B cell (primary cell): ENCODE data around the gene OR6J1. TPM values are rescaled to one million over a fixed set of nuclear protein-coding genes. Genes with fewer than 3 reads are reported as not detected.

Experiments used
- ATAC-seq: fragments of 200-7000 bp; cut with Tn5 transposase; one replicate; pipeline ENCODE4 v1.10.0; 2021; ENCODE audit warnings: low read depth, mild to moderate bottlenecking, moderate number of reproducible peaks, moderate library complexity
- CTCF ChIA-PET: fragments of 350-600 bp; sonication (Branson Sonifier 250); formaldehyde crosslinking; loops from one replicate; lab custom pipeline; 2021; ENCODE audit warnings: antibody characterized with exemption, inconsistent platforms; lab: Charles Lee
- POLR2A ChIA-PET: fragments of 350-600 bp; sonication (Branson Sonifier 250); formaldehyde crosslinking; loops from one replicate; lab custom pipeline; 2021; ENCODE audit warnings: antibody characterized with exemption; lab: Charles Lee
- DNase-seq: peaks from one replicate; pipeline ENCODE4 v3.0.0; 2013
- H2AFZ ChIP-seq: 2 replicates; pipeline ENCODE4 v1.6.1; 2012; ENCODE audit warnings: mild to moderate bottlenecking, low read depth, low read length; ENCODE audit not compliant: insufficient read depth, poor library complexity, severe bottlenecking
- H3K27ac ChIP-seq, 2 donors: 1 replicate in 1 of 2; 2 replicates in 1 of 2; pipeline ENCODE4 v1.5.1; 2012 to 2013; ENCODE audit warnings: low read length in 2 of 2, mild to moderate bottlenecking in 2 of 2, moderate library complexity in 1 of 2
- H3K27me3 ChIP-seq, 4 experiments: fragments of 200-600 bp in 1 of 4; sonication (generic) in 1 of 4; replicated peaks in 1 of 4; 1 replicate in 2 of 4; 2 replicates in 2 of 4; pipeline versions ENCODE4 v1.6.1 to v1.7.0; 2013 to 2016; ENCODE audit warnings: low read length in 3 of 4, mild to moderate bottlenecking in 2 of 4, mixed read lengths in 1 of 4, moderate library complexity in 1 of 4; ENCODE audit not compliant: insufficient read depth in 4 of 4, control insufficient read depth in 3 of 4; ENCODE audit errors: control extremely low read depth in 1 of 4
- H3K36me3 ChIP-seq, 2 experiments: replicated peaks in 1 of 2; 1 replicate in 1 of 2; 2 replicates in 1 of 2; pipeline versions ENCODE4 v1.6.1 to v1.7.1; 2013; ENCODE audit warnings: low read length in 1 of 2; ENCODE audit not compliant: insufficient read depth in 2 of 2, control insufficient read depth in 1 of 2; ENCODE audit errors: control extremely low read depth in 1 of 2, extremely low read depth in 1 of 2
- H3K4me1 ChIP-seq, 2 donors: fragments of 200-600 bp in 1 of 2; sonication (generic) in 1 of 2; 1 replicate in 1 of 2; 2 replicates in 1 of 2; pipeline versions ENCODE4 v1.5.1 to v1.6.1; 2013 to 2017; ENCODE audit warnings: low read length in 2 of 2; ENCODE audit not compliant: control insufficient read depth in 2 of 2, insufficient read depth in 2 of 2
- H3K4me2 ChIP-seq: replicated peaks from 2 replicates; pipeline ENCODE3; 2012; ENCODE audit warnings: mild to moderate bottlenecking, low read depth, low read length; ENCODE audit not compliant: poor library complexity, severe bottlenecking
- H3K4me3 ChIP-seq, 5 experiments: fragments of 200-600 bp in 1 of 5; sonication (generic) in 1 of 5; 1 replicate in 3 of 5; 2 replicates in 2 of 5; pipeline versions ENCODE4 v1.5.1 to v1.7.0; 2011 to 2016; ENCODE audit warnings: low read length in 4 of 5, mild to moderate bottlenecking in 4 of 5, low read depth in 2 of 5, control low read depth in 1 of 5, moderate library complexity in 1 of 5; ENCODE audit not compliant: insufficient read depth in 1 of 5; ENCODE audit errors: control extremely low read depth in 1 of 5, extremely low read depth in 1 of 5
- H3K79me2 ChIP-seq: fragments of 200-600 bp; sonication (generic); one replicate; pipeline ENCODE4 v1.6.0; 2016; ENCODE audit warnings: low read length; ENCODE audit not compliant: control insufficient read depth, insufficient read depth
- H3K9ac ChIP-seq: fragments of 200-600 bp; sonication (generic); 2 replicates; pipeline ENCODE4 v1.6.1; 2017; ENCODE audit warnings: mild to moderate bottlenecking, low read length, moderate library complexity
- H3K9me3 ChIP-seq, 3 donors: one replicate each; pipeline versions ENCODE4 v1.6.1 to v1.7.1; 2013; ENCODE audit warnings: low read length in 2 of 3; ENCODE audit not compliant: control insufficient read depth in 2 of 3, insufficient read depth in 1 of 3; ENCODE audit errors: control extremely low read depth in 1 of 3
- H4K20me1 ChIP-seq: 2 replicates; pipeline ENCODE4 v1.6.0; 2012; ENCODE audit warnings: mild to moderate bottlenecking, low read length; ENCODE audit not compliant: insufficient read depth, control insufficient read depth, poor library complexity, severe bottlenecking
- H3K27ac Mint-ChIP-seq: one replicate; pipeline ENCODE4 v1.8.0; 2021; ENCODE audit warnings: mixed read lengths
- H3K27me3 Mint-ChIP-seq: one replicate; pipeline ENCODE4 v1.8.0; 2021; ENCODE audit warnings: mixed read lengths
- H3K4me1 Mint-ChIP-seq: one replicate; pipeline ENCODE4 v1.8.0; 2021; ENCODE audit warnings: mixed read lengths
- H3K4me3 Mint-ChIP-seq: one replicate; pipeline ENCODE4 v1.8.0; 2021; ENCODE audit warnings: mixed read lengths
- H3K9me3 Mint-ChIP-seq: one replicate; pipeline ENCODE4 v1.8.0; 2022; ENCODE audit warnings: mixed read lengths; ENCODE audit not compliant: insufficient read depth
- EZH2 ChIP-seq: IDR thresholded peaks from 2 replicates; pipeline ENCODE4 v1.6.1; 2012; ENCODE audit warnings: borderline replicate concordance, low read depth, mild to moderate bottlenecking, moderate library complexity, low read length; ENCODE audit not compliant: insufficient read depth, poor library complexity, severe bottlenecking
- WGBS: methylation state at CpG from one replicate; pipeline ENCODE4 v1.1.5; 2013; ENCODE audit warnings: missing lambda C conversion rate; ENCODE audit not compliant: insufficient coverage; 5-methylcytosine and 5-hydroxymethylcytosine counted together
- intact Hi-C: fragments of 100-400 bp; cut with micrococcal nuclease; formaldehyde crosslinking; loops from one replicate; pipeline ENCODE4 v1.10.0; 2022
- polyA plus RNA-seq: library from polyadenylated mRNA; depleted of rRNA; stranded (reverse); fragments of >200 nt; gene quantifications from 2 replicates; pipeline ENCODE4 v1.2.3, GENCODE V29; 2012
- total RNA-seq, 2 donors: library from RNA; stranded (reverse); fragments of 120-200 nt in 1 of 2; gene quantifications; 1 replicate in 1 of 2; 2 replicates in 1 of 2; pipeline versions ENCODE4 v1.2.3 to v1.2.4, GENCODE V29; 2013 to 2022
- TF ChIP-seq, protein P1 (sequence below): fragments of 200-600 bp; IDR thresholded peaks from one replicate; pipeline ENCODE4 v1.8.0; 2022; ENCODE audit warnings: antibody characterized with exemption, mild to moderate bottlenecking

Gene OR6J1
- total and polyA plus RNA-seq, 2 donors (not counting 1 experiment from before 2014, with no cell fraction given), result not detected

- Mint-ChIP-seq H3K9me3 (no peaks in the 10 kb centered on the region), H3K4me3 (no peak overlapping the region), H3K27ac (no peak overlapping the region), H3K27me3 (no peaks in the 10 kb centered on the region), H3K4me1 (peaks cover 24% of the 10 kb centered on the region)
- Histone ChIP-seq H3K27me3 (no peaks in the 10 kb centered on the region), H3K4me1 (peaks cover 10 to 15% of the 10 kb centered on the region in 2 donors), H3K9me3 (no peaks in the 10 kb centered on the region), H3K27ac (no peak overlapping the region), H3K36me3 (peaks cover 0 to 60% of the 10 kb centered on the region in 2 experiments), H4K20me1 (no peaks in the 10 kb centered on the region), H3K4me3 (no peak overlapping the region), H3K9ac (no peak overlapping the region), H3K79me2 (peaks cover 18% of the 10 kb centered on the region), H3K4me2 (no peak overlapping the region), H2AFZ (no peak overlapping the region)
- TF ChIP-seq, protein P1, sequence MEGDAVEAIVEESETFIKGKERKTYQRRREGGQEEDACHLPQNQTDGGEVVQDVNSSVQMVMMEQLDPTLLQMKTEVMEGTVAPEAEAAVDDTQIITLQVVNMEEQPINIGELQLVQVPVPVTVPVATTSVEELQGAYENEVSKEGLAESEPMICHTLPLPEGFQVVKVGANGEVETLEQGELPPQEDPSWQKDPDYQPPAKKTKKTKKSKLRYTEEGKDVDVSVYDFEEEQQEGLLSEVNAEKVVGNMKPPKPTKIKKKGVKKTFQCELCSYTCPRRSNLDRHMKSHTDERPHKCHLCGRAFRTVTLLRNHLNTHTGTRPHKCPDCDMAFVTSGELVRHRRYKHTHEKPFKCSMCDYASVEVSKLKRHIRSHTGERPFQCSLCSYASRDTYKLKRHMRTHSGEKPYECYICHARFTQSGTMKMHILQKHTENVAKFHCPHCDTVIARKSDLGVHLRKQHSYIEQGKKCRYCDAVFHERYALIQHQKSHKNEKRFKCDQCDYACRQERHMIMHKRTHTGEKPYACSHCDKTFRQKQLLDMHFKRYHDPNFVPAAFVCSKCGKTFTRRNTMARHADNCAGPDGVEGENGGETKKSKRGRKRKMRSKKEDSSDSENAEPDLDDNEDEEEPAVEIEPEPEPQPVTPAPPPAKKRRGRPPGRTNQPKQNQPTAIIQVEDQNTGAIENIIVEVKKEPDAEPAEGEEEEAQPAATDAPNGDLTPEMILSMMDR, result no peak
- TF ChIP-seq EZH2, result no peak
- ChIA-PET CTCF (interaction anchor here (0.8 to 2.0 kb wide), 2 partner anchors 33 to 370 kb away, joined by 4 to 5 read pairs; no protein-coding TSS in a partner anchor), POLR2A (interaction anchor here (0.5 kb wide), 1 partner anchor 284 kb away, joined by 3 read pairs; no protein-coding TSS in a partner anchor)
- no peak for ATAC-seq
- no peak for DNase-seq
- intact Hi-C loops, result no loop called here
Observed at GRCh38 chr14:22602862-22603261, 41.3 kb downstream of the OR6J1 start.

DNA sequence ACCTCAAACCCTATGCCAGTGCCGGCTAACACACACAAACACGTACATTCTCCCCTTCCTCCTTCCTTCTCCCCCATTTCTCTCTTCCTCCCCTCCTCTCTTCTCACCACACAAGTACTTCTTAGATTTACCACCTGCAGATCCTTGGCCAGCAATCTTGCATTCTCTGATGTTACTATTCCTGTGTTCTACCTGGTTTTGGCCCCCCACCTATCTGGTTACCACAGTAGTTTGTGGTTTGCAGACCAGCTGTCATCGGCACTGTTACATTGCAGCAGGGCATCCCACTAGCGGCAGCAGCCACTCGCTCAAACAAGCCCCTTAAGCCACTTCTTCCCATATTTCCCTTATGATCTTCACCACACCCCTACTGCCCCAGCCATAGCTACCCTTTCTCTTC is 42.2 kb downstream of the OR6J1 start:
- H3K79me2 ChIP-seq, result peaks cover 18% of the 10 kb centered on the region
- peaks cover 15 to 22% of the 10 kb centered on the region in 2 donors for H3K4me1 ChIP-seq
- H3K36me3 ChIP-seq, result peaks cover 0 to 52% of the 10 kb centered on the region in 2 experiments
- H3K9me3 ChIP-seq, result no peaks in the 10 kb centered on the region
- intact Hi-C loops, result no loop called here
- 68% methylated on average over 5 of the region's 5 CpGs for WGBS
- TF ChIP-seq EZH2, result no peak
- TF ChIP-seq, protein P1, result no peak
- peaks cover 28% of the 10 kb centered on the region for H3K4me1 Mint-ChIP-seq
- no peaks in the 10 kb centered on the region for H3K27me3 Mint-ChIP-seq
- no peak overlapping the region for H2AFZ ChIP-seq
- no peak overlapping the region for H3K4me3 ChIP-seq
- no peak overlapping the region for H3K27ac Mint-ChIP-seq
- H3K9ac ChIP-seq, result no peak overlapping the region
- H3K4me2 ChIP-seq, result no peak overlapping the region
- no peaks in the 10 kb centered on the region for H4K20me1 ChIP-seq
- no peaks in the 10 kb centered on the region for H3K27me3 ChIP-seq
- no peak overlapping the region for H3K4me3 Mint-ChIP-seq
- no peaks in the 10 kb centered on the region for H3K9me3 Mint-ChIP-seq
- no peak overlapping the region for H3K27ac ChIP-seq
- no peak for DNase-seq
- CTCF ChIA-PET, result interaction anchor here (2.0 kb wide), 1 partner anchor 370 kb away, joined by 4 read pairs; no protein-coding TSS in a partner anchor
- POLR2A ChIA-PET, result interaction anchor here (0.5 kb wide), 1 partner anchor 285 kb away, joined by 3 read pairs; no protein-coding TSS in a partner anchor
- no peak for ATAC-seq
